Measurements from ENCODE around the gene AGTR2. TPM values are rescaled to one million over a fixed set of nuclear protein-coding genes. Genes with fewer than 3 reads are reported as not detected.
"Not testable (repeated sequence)": the region's sequence is repeated elsewhere in the genome, so short reads cannot be mapped to it uniquely, and the experiment has no call there.

Gene AGTR2
- total RNA-seq (2014; rRNA removed; shearing (Covaris generic)) = not detected in 2 replicates

GRCh38 chrX:116170511-116170910 lies at the start of gene AGTR2:
Gene AGTR2, plus strand, starts transcription at chrX:116170744. Its CDS starts 1,537 bp downstream, at chrX:116172281.
- DNase-seq (ENCODE audit: low read depth) = no peak

- DNase-seq (ENCODE audit: low read depth) = no peak
Measured at GRCh38 chrX:116135277-116135676, 35.3 kb upstream of the AGTR2 start.

GRCh38 chrX:116141270-116141669 lies 29.3 kb upstream of the AGTR2 start:
- DNase-seq (ENCODE audit: low read depth) = not testable (repeated sequence)

- no peak for DNase-seq (ENCODE audit: low read depth)
Measured at GRCh38 chrX:116142976-116143375, 27.6 kb upstream of the AGTR2 start.

- DNase-seq (ENCODE audit: low read depth) = no peak
Measured at GRCh38 chrX:116172976-116173375, 2.4 kb downstream of the AGTR2 start.

GRCh38 chrX:116181300-116181699 lies 10.8 kb downstream of the AGTR2 start:
- DNase-seq (ENCODE audit: low read depth) = no peak

- DNase-seq (ENCODE audit: low read depth) = no peak
Measured at GRCh38 chrX:116185163-116185562, 14.6 kb downstream of the AGTR2 start.

GRCh38 chrX:116194649-116195048 lies 24.1 kb downstream of the AGTR2 start:
- DNase-seq (ENCODE audit: low read depth) = no peak

GRCh38 chrX:116198235-116198634 lies 27.7 kb downstream of the AGTR2 start:
- DNase-seq (ENCODE audit: low read depth) = no peak

- peak; percentile 9 for DNase-seq (ENCODE audit: low read depth)
Measured at GRCh38 chrX:116198810-116199209, 28.3 kb downstream of the AGTR2 start.

- peak; percentile 27 for DNase-seq (ENCODE audit: low read depth)
Measured at GRCh38 chrX:116204932-116205331, 34.4 kb downstream of the AGTR2 start.

GRCh38 chrX:116213262-116213661 lies 42.7 kb downstream of the AGTR2 start:
- DNase-seq (ENCODE audit: low read depth) = no peak

GRCh38 chrX:116217080-116217479 lies 46.5 kb downstream of the AGTR2 start:
- DNase-seq (ENCODE audit: low read depth) = not testable (repeated sequence)

Data from M059J (cell line).